HCT116 (cell line): Measurements from ENCODE around the gene ERMAP.

ENCODE experiments used
- CTCF ChIP-seq, 3 experiments: fragments of 200-600 bp in 1 of 3; sonication (generic) in 1 of 3; IDR thresholded peaks in 2 of 3; conservative IDR thresholded peaks in 1 of 3; 2 replicates each; pipeline ENCODE4 v1.5.1; 2012 to 2017; ENCODE audit warnings: low read depth in 2 of 3, low read length in 2 of 3, antibody characterized with exemption in 1 of 3, borderline replicate concordance in 1 of 3, control low read depth in 1 of 3, mild to moderate bottlenecking in 1 of 3, mixed read lengths in 1 of 3, mixed run types in 1 of 3, moderate library complexity in 1 of 3; ENCODE audit not compliant: insufficient read depth in 1 of 3
- EZH2 ChIP-seq: fragments of 200-600 bp; sonication (generic); IDR thresholded peaks from 2 replicates; pipeline ENCODE4 v1.6.1; 2017; ENCODE audit warnings: antibody characterized with exemption, mixed run types
- JUND ChIP-seq: IDR thresholded peaks from 2 replicates; pipeline ENCODE4 v1.6.1; 2012
- POLR2A ChIP-seq: IDR thresholded peaks from 2 replicates; pipeline ENCODE4 v1.7.0; 2011; ENCODE audit warnings: borderline replicate concordance; ENCODE audit not compliant: insufficient read depth, insufficient read length; ENCODE audit errors: extremely low read depth
- POLR2AphosphoS5 ChIP-seq: IDR thresholded peaks from 2 replicates; pipeline ENCODE4 v1.6.1; 2011; ENCODE audit warnings: mild to moderate bottlenecking, low read depth, low read length, moderate library complexity
- SIN3A ChIP-seq: IDR thresholded peaks from 2 replicates; pipeline ENCODE4 v1.6.1; 2012; ENCODE audit warnings: low read depth
- ZNF274 ChIP-seq: fragments of 200-500 bp; sonication (Bioruptor generic); IDR thresholded peaks from 2 replicates; pipeline ENCODE4 v1.6.1; 2014; ENCODE audit warnings: mild to moderate bottlenecking, low read depth, low read length, inconsistent platforms

- TF ChIP-seq CTCF (IDR thresholded peaks at IDR 0.05 in 2 of 3, conservative IDR thresholded peaks at IDR 0.05 in 1 of 3; ENCODE audit: borderline replicate concordance in 1 of 3, insufficient read depth in 1 of 3, low read depth in 2 of 3, low read length in 2 of 3), result no peak
- no peak for TF ChIP-seq SIN3A
- TF ChIP-seq EZH2, result no peak
- TF ChIP-seq POLR2AphosphoS5, result no peak
- TF ChIP-seq ZNF274, result no peak
- TF ChIP-seq JUND, result no peak
- no peak for TF ChIP-seq POLR2A
Measured at GRCh38 chr1:42824481-42825035, 7.6 kb downstream of the ERMAP start.
